ENCODE data around the gene CREB3L4. TPM values are rescaled to one million over a fixed set of nuclear protein-coding genes. Genes with fewer than 3 reads are reported as not detected.
A peak's percentile ranks its signal among the peaks of the same experiment; 100 is the strongest.

CREB3L4 gene
- polyA plus RNA-seq, 2 of the 4 experiments (the other 2 are of a cell fraction) = 10.1 to 14.3 TPM

GRCh38 chr1:153984123-153984894 lies 16.6 kb downstream of the CREB3L4 start:
- H3K27ac ChIP-seq = no peak overlapping the region
- peak overlapping the region; percentile 85 for H3K4me2 ChIP-seq
- WGBS (ENCODE audit: missing lambda C conversion rate) = 87% methylated on average over 6 of the region's 6 CpGs
- DNase-seq (ENCODE audit: low read depth in 1 of 2, low spot score in 1 of 2) (no peak), ATAC-seq (no peak), FAIRE-seq (no peak)
- H3K4me1 ChIP-seq = peaks cover 10% of the 10 kb centered on the region
- no peak overlapping the region for H3K4me3 ChIP-seq
- POLR2A ChIA-PET = no interaction called here
- H3K9me3 ChIP-seq = no peaks in the 10 kb centered on the region
- CTCF ChIA-PET = interaction anchor here (0.6 to 5.4 kb wide), 7 partner anchors 9 to 631 kb away, joined by 3 to 90 read pairs (median 9); partner anchors contain the start of genes CREB3L4, JTB and SLC39A1
- TF ChIP-seq MAZ (IDR thresholded peaks at IDR 0.05; ENCODE audit: borderline replicate concordance, low read depth, low read length) (no peak), GATA3 (IDR thresholded peaks at IDR 0.05; ENCODE audit: borderline replicate concordance) (no peak), EHF (CRISPR knock-in tag; IDR thresholded peaks at IDR 0.05) (no peak), EP300 (IDR thresholded peaks at IDR 0.05) (no peak), NFE2L2 (conservative IDR thresholded peaks at IDR 0.05; ENCODE audit: low read length) (no peak), ZNF302 (CRISPR knock-in tag; IDR thresholded peaks at IDR 0.05) (no peak), JUN (IDR thresholded peaks at IDR 0.05) (no peak), FOSL2 (IDR thresholded peaks at IDR 0.05) (no peak), FOSL2 (CRISPR knock-in tag; IDR thresholded peaks at IDR 0.05) (no peak)

- 21% methylated on average over 7 of the region's 7 CpGs for WGBS (ENCODE audit: missing lambda C conversion rate)
- ATAC-seq = 0 out of 6 replicates have a peak, but pooled peaks of 1 of the 2 experiments have one; percentile 4
- Histone ChIP-seq H3K4me2 (peak overlapping the region; percentile 85), H3K9me3 (no peaks in the 10 kb centered on the region), H3K4me3 (peak overlapping the region; percentile 60), H3K27ac (peak overlapping the region; percentile 79 to 88), H3K4me1 (peaks cover 10% of the 10 kb centered on the region)
- FAIRE-seq = no peak
- CTCF ChIA-PET = interaction anchor here (0.5 to 5.4 kb wide), 20 partner anchors 10 to 633 kb away, joined by 3 to 90 read pairs (median 6); partner anchors contain the start of genes CREB3L4, DENND4B, JTB and SLC39A1
- TF ChIP-seq FOSL2 (IDR thresholded peaks at IDR 0.05) (no peak), FOSL2 (CRISPR knock-in tag; IDR thresholded peaks at IDR 0.05) (peak; percentile 69), POLR2AphosphoS2 (conservative IDR thresholded peaks at IDR 0.05; ENCODE audit: low read length) (no peak)
- DNase-seq (ENCODE audit: low read depth in 1 of 2, low spot score in 1 of 2) = no peak
- POLR2A ChIA-PET = interaction anchor here (0.9 to 2.4 kb wide), 6 partner anchors 8 to 314 kb away, joined by 3 to 13 read pairs (median 6); partner anchors contain the start of genes CREB3L4, ILF2, JTB and SLC39A1
These were observed 17.7 kb downstream of the CREB3L4 start for GRCh38 chr1:153985341-153985912.

- Histone ChIP-seq H3K4me2 (peak within 1 kb of the TSS; percentile 85), H3K4me3 (peak within 1 kb of the TSS; percentile 60), H3K27ac (peak within 1 kb of the TSS; percentile 79 to 88), H3K4me1 (peaks cover 10% of the 10 kb centered on the region), H3K9me3 (no peaks in the 10 kb centered on the region)
- no peak for FAIRE-seq
- no peak for TF ChIP-seq ESRRA (IDR thresholded peaks at IDR 0.05; ENCODE audit: borderline replicate concordance, low read length)
- TF ChIP-seq JUNB (IDR thresholded peaks at IDR 0.05) = no peak
- peak; percentile 49; the same call in 1 of the 3 replicates for TF ChIP-seq BCL3 (IDR thresholded peaks at IDR 0.05)
- no peak for TF ChIP-seq POLR2AphosphoS2 (conservative IDR thresholded peaks at IDR 0.05; ENCODE audit: low read length)
- TF ChIP-seq POLR2A (IDR thresholded peaks at IDR 0.05; ENCODE audit: low read length) = peak; percentile 38; the same call in 1 of the 2 replicates
- no peak for TF ChIP-seq MAZ (IDR thresholded peaks at IDR 0.05; ENCODE audit: borderline replicate concordance, low read depth, low read length)
- no peak for TF ChIP-seq CHD2 (IDR thresholded peaks at IDR 0.05; ENCODE audit: low read length, partially characterized antibody)
- 0 out of 2 replicates have a peak, but pooled peaks have one; percentile 26 for TF ChIP-seq RFX5 (IDR thresholded peaks at IDR 0.05)
- TF ChIP-seq JUN (IDR thresholded peaks at IDR 0.05) = peak; percentile 25 to 33; a peak in 2 of 5 replicates
- under 1% methylated on average over 18 of the region's 32 CpGs for WGBS (ENCODE audit: missing lambda C conversion rate)
- ATAC-seq = peak; percentile 90 to 92
- DNase-seq (ENCODE audit: low read depth in 1 of 2, low spot score in 1 of 2) = peak; percentile 84 to 94
- CTCF ChIA-PET = interaction anchor here (0.5 to 5.4 kb wide), 63 partner anchors 11 to 631 kb away, joined by 3 to 90 read pairs (median 4); partner anchors contain the start of genes CREB3L4, CRTC2, DENND4B and GATAD2B
- POLR2A ChIA-PET = interaction anchor here (0.6 to 2.4 kb wide), 8 partner anchors 9 to 454 kb away, joined by 3 to 13 read pairs (median 4); partner anchors contain the start of genes CREB3L4, ILF2, JTB and SLC39A1
These were observed 18.4 kb downstream of the CREB3L4 start, which contains the start of gene RAB13 for GRCh38 chr1:153985941-153986761. Gene RAB13, minus strand, starts transcription at chr1:153986339. Its CDS starts 103 bp downstream, at chr1:153986236.
